22Rv1 (cell line): Measurements from ENCODE around the gene SUN2.

ENCODE experiments used
- CTCF ChIP-seq: fragments of 450-650 bp; IDR thresholded peaks from 2 replicates; pipeline ENCODE4 v1.5.1; 2017; ENCODE audit warnings: mild to moderate bottlenecking
- ZFX ChIP-seq: fragments of 450-650 bp; IDR thresholded peaks from 2 replicates; pipeline ENCODE4 v1.6.1; 2017; ENCODE audit warnings: antibody characterized with exemption, borderline replicate concordance

- TF ChIP-seq CTCF: no peak
- no peak for TF ChIP-seq ZFX
Measured at GRCh38 chr22:38694049-38694448, 61.7 kb downstream of the SUN2 start.
